Natural killer cell treated with Interleukin-12 subunit alpha and Interleukin-12 subunit beta and Interleukin-15 and Interleukin-18, amount 100 ng/mL, for 72 hours (primary cell): ENCODE results near the gene MTCH1. TPM values are rescaled to one million over a fixed set of nuclear protein-coding genes. Genes with fewer than 3 reads are reported as not detected.

Experiments
- ATAC-seq, 2 donors: fragments of 150-1000 bp; cut with Tn5 transposase in 1 of 2; sonication (Bioruptor Pico), chemical (Tn5 transposase) in 1 of 2; 2 replicates each; pipeline ENCODE4 v1.10.0; 2021
- DNase-seq: peaks from one replicate; pipeline ENCODE4 v3.0.0; 2022; ENCODE audit warnings: low spot score
- H3K27ac Mint-ChIP-seq, 2 donors: 1 replicate in 1 of 2; 2 replicates in 1 of 2; pipeline ENCODE4 v1.8.0; 2022; ENCODE audit warnings: mixed read lengths in 2 of 2, mild to moderate bottlenecking in 1 of 2, moderate library complexity in 1 of 2
- H3K27me3 Mint-ChIP-seq, 2 donors: 1 replicate in 1 of 2; 2 replicates in 1 of 2; pipeline ENCODE4 v1.8.0; 2022; ENCODE audit warnings: mixed read lengths in 2 of 2
- H3K36me3 Mint-ChIP-seq: one replicate; pipeline ENCODE4 v1.8.0; 2022; ENCODE audit warnings: mixed read lengths
- H3K4me1 Mint-ChIP-seq, 2 donors: 1 replicate in 1 of 2; 2 replicates in 1 of 2; pipeline ENCODE4 v1.8.0; 2022; ENCODE audit warnings: low read depth in 2 of 2, mixed read lengths in 2 of 2, mild to moderate bottlenecking in 1 of 2
- H3K4me3 Mint-ChIP-seq: one replicate; pipeline ENCODE4 v1.8.0; 2022; ENCODE audit warnings: mixed read lengths
- H3K9me3 Mint-ChIP-seq: 2 replicates; pipeline ENCODE4 v1.8.0; 2022; ENCODE audit warnings: mixed read lengths
- total RNA-seq, 2 donors: library from RNA; stranded (reverse); gene quantifications; one replicate each; pipeline ENCODE4 v1.2.3, GENCODE V29; 2022

MTCH1 gene
- total RNA-seq, 2 donors from 2014 or later, result 118 to 183 TPM

DNA sequence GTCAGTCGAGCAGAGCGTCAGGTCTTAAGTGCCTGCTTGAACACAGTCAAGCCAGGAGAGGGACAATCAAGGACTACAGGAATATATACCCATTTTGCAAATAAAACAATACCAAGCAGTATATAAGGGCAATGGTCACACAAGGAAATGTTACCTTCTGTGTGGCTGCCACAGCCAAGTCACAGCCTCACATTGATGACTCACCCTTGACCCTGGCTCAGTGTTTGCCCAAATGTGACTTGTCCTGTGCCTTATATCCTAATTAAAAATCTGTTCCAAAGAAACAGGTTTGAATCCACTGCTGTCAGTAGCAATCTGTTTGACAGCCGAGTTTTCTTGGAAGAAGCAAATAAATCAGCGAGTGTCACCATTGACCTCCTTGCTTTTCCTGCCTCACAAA lies 65.9 kb downstream of the MTCH1 start:
- no peak overlapping the region for H3K27ac Mint-ChIP-seq
- H3K27me3 Mint-ChIP-seq, result no peaks in the 10 kb centered on the region
- H3K36me3 Mint-ChIP-seq, result peaks cover 17% of the 10 kb centered on the region

More for the DNA sequence above, 65.9 kb downstream of the MTCH1 start:
- DNase-seq (no peak), ATAC-seq (no peak)
- H3K4me3 Mint-ChIP-seq, result no peak overlapping the region
- no peaks in the 10 kb centered on the region for H3K9me3 Mint-ChIP-seq
- H3K4me1 Mint-ChIP-seq, result peaks cover 0 to 7% of the 10 kb centered on the region in 2 donors

Other genes with a start within 250 kb of the MTCH1 start
- 1 to 10 TPM; 2.9 to 4.0 TPM for gene CPNE5, start 146.8 kb downstream of the MTCH1 start, total RNA-seq
- gene PPIL1, start 111.4 kb downstream of the MTCH1 start, total RNA-seq, result 10 to 100 TPM; 30.3 to 40.8 TPM
- gene C6orf89, start 100.2 kb downstream of the MTCH1 start, total RNA-seq, result 10 to 100 TPM; 40.4 to 44.4 TPM
- not detected for gene PI16, start 31.5 kb downstream of the MTCH1 start, total RNA-seq
- gene FGD2, start 19.5 kb upstream of the MTCH1 start, total RNA-seq, result 1 to 10 TPM; 9.1 to 9.3 TPM
- 100 to 1,000 TPM; 511 to 723 TPM for gene PIM1, start 184.0 kb upstream of the MTCH1 start, total RNA-seq